Neural cell (in vitro differentiated cells): ENCODE measurements around the gene RASAL1. TPM values are rescaled to one million over a fixed set of nuclear protein-coding genes. Genes with fewer than 3 reads are reported as not detected.

Experiments
- H2AFZ ChIP-seq: fragments of 200-600, 300-800 bp; sonication (generic), shearing (Covaris generic); 2 replicates; pipeline ENCODE4 v1.6.0; 2014; ENCODE audit warnings: low read depth, mild to moderate bottlenecking, antibody characterized with exemption, low read length, moderate library complexity
- H3F3A ChIP-seq: fragments of 200-600 bp; shearing (Covaris generic); 2 replicates; pipeline ENCODE4 v1.6.1; 2016; ENCODE audit warnings: mild to moderate bottlenecking, moderate library complexity, mixed read lengths, antibody characterized with exemption, low read length; ENCODE audit not compliant: insufficient read depth, poor library complexity, severe bottlenecking
- H3K27ac ChIP-seq: fragments of 200-600, 300-800 bp; sonication (generic), shearing (Covaris generic); 2 replicates; pipeline ENCODE4 v1.5.1; 2014; ENCODE audit warnings: mild to moderate bottlenecking, low read length, moderate library complexity
- H3K27me3 ChIP-seq: fragments of 300-800, 200-600 bp; sonication (generic), shearing (Covaris generic); 2 replicates; pipeline ENCODE4 v1.6.0; 2014; ENCODE audit warnings: mild to moderate bottlenecking, low read depth, low read length, moderate library complexity; ENCODE audit not compliant: insufficient read depth
- H3K36me3 ChIP-seq: fragments of 300-800, 200-600 bp; sonication (generic), shearing (Covaris generic); 2 replicates; pipeline ENCODE4 v1.5.1; 2014; ENCODE audit warnings: mild to moderate bottlenecking, antibody characterized with exemption, low read length, moderate library complexity; ENCODE audit not compliant: insufficient read depth
- H3K4me2 ChIP-seq: fragments of 300-800, 200-600 bp; sonication (generic), shearing (Covaris generic); 2 replicates; pipeline ENCODE4 v1.6.0; 2014; ENCODE audit warnings: mild to moderate bottlenecking, low read length
- H3K4me3 ChIP-seq: fragments of 300-800, 200-600 bp; sonication (generic), shearing (Covaris generic); 2 replicates; pipeline ENCODE4 v1.5.1; 2014; ENCODE audit warnings: mild to moderate bottlenecking, low read length, moderate library complexity
- H3K79me2 ChIP-seq: fragments of 200-600 bp; shearing (Covaris generic); replicated peaks from 2 replicates; pipeline ENCODE4 v1.6.0; 2014; ENCODE audit warnings: mild to moderate bottlenecking, low read length, moderate library complexity; ENCODE audit not compliant: insufficient read depth
- H3K9ac ChIP-seq: fragments of 300-800, 200-600 bp; sonication (generic), shearing (Covaris generic); 2 replicates; pipeline ENCODE4 v1.6.1; 2016; ENCODE audit warnings: mild to moderate bottlenecking, low read length, mixed read lengths
- H3K9me2 ChIP-seq: fragments of 200-600 bp; shearing (Covaris generic); 2 replicates; pipeline ENCODE4 v1.6.1; 2016; ENCODE audit warnings: mild to moderate bottlenecking, low read length, mixed read lengths; ENCODE audit not compliant: insufficient read depth
- H3K9me3 ChIP-seq: fragments of 200-600, 300-800 bp; sonication (generic), shearing (Covaris generic); 2 replicates; pipeline ENCODE4 v1.6.1; 2016; ENCODE audit warnings: mild to moderate bottlenecking, mixed run types, low read length, moderate library complexity, mixed read lengths
- H4K20me1 ChIP-seq: fragments of 200-600 bp; shearing (Covaris generic); 2 replicates; pipeline ENCODE4 v1.6.1; 2016; ENCODE audit warnings: mild to moderate bottlenecking, mixed run types; ENCODE audit not compliant: insufficient read depth
- EP300 ChIP-seq: fragments of 450-650 bp; conservative IDR thresholded peaks from 2 replicates; pipeline ENCODE4 v1.6.1; 2014; ENCODE audit warnings: antibody characterized with exemption, mild to moderate bottlenecking, moderate library complexity; ENCODE audit not compliant: poor library complexity, severe bottlenecking
- EZH2 ChIP-seq: fragments of 200-600, 300-800 bp; shearing (Covaris generic), sonication (generic); IDR thresholded peaks from 2 replicates; pipeline ENCODE4 v1.6.1; 2014; ENCODE audit warnings: antibody characterized with exemption, low read length, borderline replicate concordance, mild to moderate bottlenecking; ENCODE audit not compliant: insufficient read depth, poor library complexity, severe bottlenecking
- MXI1 ChIP-seq: fragments of 450-650 bp; conservative IDR thresholded peaks from 2 replicates; pipeline ENCODE4 v1.6.1; 2014; ENCODE audit warnings: antibody characterized with exemption, mild to moderate bottlenecking; ENCODE audit not compliant: poor library complexity, severe bottlenecking
- POLR2AphosphoS5 ChIP-seq: IDR thresholded peaks from 2 replicates; pipeline ENCODE4 v1.6.1; 2012
- RAD21 ChIP-seq: fragments of 450-650 bp; conservative IDR thresholded peaks from 2 replicates; pipeline ENCODE4 v1.6.1; 2014; ENCODE audit warnings: antibody characterized with exemption, mild to moderate bottlenecking, moderate library complexity
- SMC3 ChIP-seq: fragments of 450-650 bp; conservative IDR thresholded peaks from 2 replicates; pipeline ENCODE4 v1.6.1; 2014; ENCODE audit warnings: antibody characterized with exemption, mild to moderate bottlenecking, moderate library complexity; ENCODE audit not compliant: poor library complexity
- TAF1 ChIP-seq: IDR thresholded peaks from 2 replicates; pipeline ENCODE4 v1.6.1; 2012; ENCODE audit warnings: low read depth
- polyA plus RNA-seq: library from polyadenylated mRNA; depleted of rRNA; stranded (reverse); fragments of >200 nt; gene quantifications from 2 replicates; pipeline ENCODE4 v1.2.3, GENCODE V29; 2014
- TF ChIP-seq, protein P1 (sequence below): IDR thresholded peaks from 2 replicates; pipeline ENCODE4 v1.6.1; 2012; ENCODE audit warnings: borderline replicate concordance
- TF ChIP-seq, protein P2 (sequence below): fragments of 450-650 bp; IDR thresholded peaks from 2 replicates; pipeline ENCODE4 v1.5.1; 2014; ENCODE audit warnings: antibody characterized with exemption, mild to moderate bottlenecking, moderate library complexity; ENCODE audit not compliant: poor library complexity, severe bottlenecking

Gene RASAL1
- polyA plus RNA-seq, 1 donor from 2014 or later = 0.15 TPM

DNA sequence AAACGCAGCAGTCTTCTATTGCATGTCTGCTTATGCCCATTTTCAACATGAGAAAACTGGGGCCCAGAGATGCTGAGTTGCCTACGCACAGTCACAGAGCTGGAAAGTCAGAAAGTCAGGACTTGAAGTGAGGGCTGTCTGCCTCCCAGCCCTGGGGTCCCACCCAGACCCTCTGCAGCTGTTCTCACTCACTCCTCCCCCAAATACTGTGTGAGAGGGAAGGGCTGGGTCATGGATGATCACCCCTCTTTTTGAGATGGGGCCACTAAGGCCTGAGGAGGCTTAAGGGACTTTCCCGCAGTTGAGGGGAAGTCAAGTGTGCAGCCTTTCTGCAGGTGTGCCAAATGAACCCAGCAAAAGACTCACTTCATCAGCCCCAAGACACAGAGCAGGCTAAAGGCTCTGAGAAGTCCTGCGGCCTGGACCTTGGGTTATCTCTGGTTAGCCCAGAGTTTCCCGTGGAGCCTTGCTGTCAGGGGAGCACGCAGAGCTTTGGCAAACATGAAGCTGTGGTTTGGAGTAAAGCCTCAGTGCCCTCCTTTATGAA, 60.4 kb downstream of the RASAL1 start:
- Histone ChIP-seq H3K27me3 (peaks cover 7% of the 10 kb centered on the region), H3K36me3 (no peaks in the 10 kb centered on the region), H3K4me3 (no peak overlapping the region), H3K9ac (no peak overlapping the region), H3K9me2 (no peaks in the 10 kb centered on the region), H3K27ac (no peak overlapping the region), H3F3A (no peaks in the 10 kb centered on the region), H3K9me3 (no peaks in the 10 kb centered on the region), H3K4me2 (no peak overlapping the region), H3K79me2 (no peaks in the 10 kb centered on the region), H4K20me1 (peaks cover 15% of the 10 kb centered on the region), H2AFZ (no peak overlapping the region)
- TF ChIP-seq, protein P1, sequence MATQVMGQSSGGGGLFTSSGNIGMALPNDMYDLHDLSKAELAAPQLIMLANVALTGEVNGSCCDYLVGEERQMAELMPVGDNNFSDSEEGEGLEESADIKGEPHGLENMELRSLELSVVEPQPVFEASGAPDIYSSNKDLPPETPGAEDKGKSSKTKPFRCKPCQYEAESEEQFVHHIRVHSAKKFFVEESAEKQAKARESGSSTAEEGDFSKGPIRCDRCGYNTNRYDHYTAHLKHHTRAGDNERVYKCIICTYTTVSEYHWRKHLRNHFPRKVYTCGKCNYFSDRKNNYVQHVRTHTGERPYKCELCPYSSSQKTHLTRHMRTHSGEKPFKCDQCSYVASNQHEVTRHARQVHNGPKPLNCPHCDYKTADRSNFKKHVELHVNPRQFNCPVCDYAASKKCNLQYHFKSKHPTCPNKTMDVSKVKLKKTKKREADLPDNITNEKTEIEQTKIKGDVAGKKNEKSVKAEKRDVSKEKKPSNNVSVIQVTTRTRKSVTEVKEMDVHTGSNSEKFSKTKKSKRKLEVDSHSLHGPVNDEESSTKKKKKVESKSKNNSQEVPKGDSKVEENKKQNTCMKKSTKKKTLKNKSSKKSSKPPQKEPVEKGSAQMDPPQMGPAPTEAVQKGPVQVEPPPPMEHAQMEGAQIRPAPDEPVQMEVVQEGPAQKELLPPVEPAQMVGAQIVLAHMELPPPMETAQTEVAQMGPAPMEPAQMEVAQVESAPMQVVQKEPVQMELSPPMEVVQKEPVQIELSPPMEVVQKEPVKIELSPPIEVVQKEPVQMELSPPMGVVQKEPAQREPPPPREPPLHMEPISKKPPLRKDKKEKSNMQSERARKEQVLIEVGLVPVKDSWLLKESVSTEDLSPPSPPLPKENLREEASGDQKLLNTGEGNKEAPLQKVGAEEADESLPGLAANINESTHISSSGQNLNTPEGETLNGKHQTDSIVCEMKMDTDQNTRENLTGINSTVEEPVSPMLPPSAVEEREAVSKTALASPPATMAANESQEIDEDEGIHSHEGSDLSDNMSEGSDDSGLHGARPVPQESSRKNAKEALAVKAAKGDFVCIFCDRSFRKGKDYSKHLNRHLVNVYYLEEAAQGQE = no peak
- TF ChIP-seq, protein P2, sequence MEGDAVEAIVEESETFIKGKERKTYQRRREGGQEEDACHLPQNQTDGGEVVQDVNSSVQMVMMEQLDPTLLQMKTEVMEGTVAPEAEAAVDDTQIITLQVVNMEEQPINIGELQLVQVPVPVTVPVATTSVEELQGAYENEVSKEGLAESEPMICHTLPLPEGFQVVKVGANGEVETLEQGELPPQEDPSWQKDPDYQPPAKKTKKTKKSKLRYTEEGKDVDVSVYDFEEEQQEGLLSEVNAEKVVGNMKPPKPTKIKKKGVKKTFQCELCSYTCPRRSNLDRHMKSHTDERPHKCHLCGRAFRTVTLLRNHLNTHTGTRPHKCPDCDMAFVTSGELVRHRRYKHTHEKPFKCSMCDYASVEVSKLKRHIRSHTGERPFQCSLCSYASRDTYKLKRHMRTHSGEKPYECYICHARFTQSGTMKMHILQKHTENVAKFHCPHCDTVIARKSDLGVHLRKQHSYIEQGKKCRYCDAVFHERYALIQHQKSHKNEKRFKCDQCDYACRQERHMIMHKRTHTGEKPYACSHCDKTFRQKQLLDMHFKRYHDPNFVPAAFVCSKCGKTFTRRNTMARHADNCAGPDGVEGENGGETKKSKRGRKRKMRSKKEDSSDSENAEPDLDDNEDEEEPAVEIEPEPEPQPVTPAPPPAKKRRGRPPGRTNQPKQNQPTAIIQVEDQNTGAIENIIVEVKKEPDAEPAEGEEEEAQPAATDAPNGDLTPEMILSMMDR = no peak
- TF ChIP-seq SMC3 = no peak
- TF ChIP-seq MXI1 = no peak
- TF ChIP-seq EZH2 = no peak
- TF ChIP-seq EP300 = no peak
- TF ChIP-seq POLR2AphosphoS5 = no peak
- TF ChIP-seq TAF1 = no peak
- no peak for TF ChIP-seq RAD21

DNA sequence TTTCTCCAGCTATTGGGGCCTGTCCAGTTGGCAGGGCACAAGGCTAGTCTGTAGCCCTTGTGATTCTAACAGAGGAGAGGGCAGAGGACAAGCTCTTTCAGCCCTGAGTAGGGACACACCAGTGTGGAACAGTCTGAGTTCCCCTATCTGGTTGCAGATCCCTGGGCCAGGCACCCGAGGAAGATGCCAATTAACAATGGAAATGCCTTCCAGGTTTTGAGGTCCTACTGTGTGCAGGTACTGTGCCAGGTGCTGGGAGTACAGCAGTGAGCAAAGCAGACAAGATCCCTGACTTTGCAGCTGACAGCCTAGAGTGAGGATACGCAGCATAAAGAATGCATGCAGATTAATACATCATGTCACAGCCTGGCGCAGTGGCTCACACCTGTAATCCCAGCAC, 62.0 kb downstream of the RASAL1 start:
- no peaks in the 10 kb centered on the region for H3K79me2 ChIP-seq
- H3K4me2 ChIP-seq = no peak overlapping the region
- peaks cover 7% of the 10 kb centered on the region for H3K27me3 ChIP-seq
- TF ChIP-seq SMC3 = no peak
- no peak for TF ChIP-seq RAD21
- no peak for TF ChIP-seq TAF1
- no peak for TF ChIP-seq POLR2AphosphoS5
- no peak for TF ChIP-seq EZH2
- TF ChIP-seq, protein P1 = no peak
- no peak for TF ChIP-seq MXI1
- no peak for TF ChIP-seq EP300
- TF ChIP-seq, protein P2 = no peak
- peaks cover 17% of the 10 kb centered on the region for H4K20me1 ChIP-seq
- no peak overlapping the region for H3K9ac ChIP-seq
- H2AFZ ChIP-seq = no peak overlapping the region
- no peak overlapping the region for H3K4me3 ChIP-seq
- H3F3A ChIP-seq = no peaks in the 10 kb centered on the region
- H3K9me2 ChIP-seq = no peaks in the 10 kb centered on the region
- no peaks in the 10 kb centered on the region for H3K36me3 ChIP-seq
- no peaks in the 10 kb centered on the region for H3K9me3 ChIP-seq
- H3K27ac ChIP-seq = no peak overlapping the region
